ENCODE measurements around the gene EVC. TPM values are rescaled to one million over a fixed set of nuclear protein-coding genes. Genes with fewer than 3 reads are reported as not detected.

EVC gene
- total and polyA plus RNA-seq, 5 experiments from 2014 or later: 0.05 TPM; not detected in 4

GRCh38 chr4:5772528-5773270, 61.7 kb downstream of the EVC start:
- H3K27me3 Mint-ChIP-seq: peaks cover 0 to 16% (median 5%) of the 10 kb centered on the region in 5 donors
- no peak for ATAC-seq
- H3K4me3 Mint-ChIP-seq: no peak overlapping the region
- H3K36me3 Mint-ChIP-seq: peaks cover 0 to 9% (median 4%) of the 10 kb centered on the region in 3 donors
- no peak for DNase-seq
- H3K9me3 Mint-ChIP-seq: peaks cover 10 to 33% (median 15%) of the 10 kb centered on the region in 9 donors
- peaks cover 0 to 2% (median 0%) of the 10 kb centered on the region in 4 donors for H3K4me1 Mint-ChIP-seq
- POLR2A ChIA-PET: no interaction called here
- no peak overlapping the region for H3K27ac Mint-ChIP-seq

DNA sequence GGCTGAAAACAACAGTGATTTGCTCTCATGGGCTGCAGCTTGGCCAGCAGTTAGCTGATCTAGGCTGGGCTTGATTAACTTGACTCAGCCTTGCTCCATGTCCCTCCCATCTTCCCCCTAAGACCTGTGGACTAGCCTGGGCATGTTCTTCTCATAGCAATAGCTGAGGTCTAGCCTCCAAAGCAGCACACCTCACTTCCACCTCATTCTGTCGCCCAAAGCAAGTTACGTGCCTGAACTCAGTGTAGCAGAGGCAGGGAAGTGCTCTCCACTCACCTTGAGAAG, 62.2 kb downstream of the EVC start:
- DNase-seq (no peak), ATAC-seq (no peak)
- POLR2A ChIA-PET: no interaction called here
- Mint-ChIP-seq H3K4me1 (peaks cover 0 to 2% (median 0%) of the 10 kb centered on the region in 4 donors), H3K27ac (no peak overlapping the region), H3K9me3 (peaks cover 10 to 30% (median 15%) of the 10 kb centered on the region in 9 donors), H3K27me3 (peaks cover 0 to 16% (median 5%) of the 10 kb centered on the region in 5 donors), H3K36me3 (peaks cover 0 to 9% (median 4%) of the 10 kb centered on the region in 3 donors), H3K4me3 (no peak overlapping the region)

GRCh38 chr4:5774416-5775036, 63.5 kb downstream of the EVC start:
- ATAC-seq (no peak), DNase-seq (no peak)
- Mint-ChIP-seq H3K36me3 (peaks cover 0 to 9% (median 4%) of the 10 kb centered on the region in 3 donors), H3K27me3 (peaks cover 0 to 12% (median 5%) of the 10 kb centered on the region in 5 donors), H3K4me1 (peaks cover 0 to 2% (median 0%) of the 10 kb centered on the region in 4 donors), H3K27ac (no peak overlapping the region), H3K4me3 (no peak overlapping the region), H3K9me3 (peaks cover 9 to 25% (median 12%) of the 10 kb centered on the region in 9 donors)
- POLR2A ChIA-PET: no interaction called here

- Mint-ChIP-seq H3K9me3 (peaks cover 9 to 28% (median 15%) of the 10 kb centered on the region in 9 donors), H3K4me3 (no peak overlapping the region), H3K36me3 (peaks cover 0 to 9% (median 4%) of the 10 kb centered on the region in 3 donors), H3K27ac (no peak overlapping the region), H3K27me3 (peaks cover 0 to 19% (median 5%) of the 10 kb centered on the region in 5 donors), H3K4me1 (peaks cover 0 to 2% (median 0%) of the 10 kb centered on the region in 4 donors)
- DNase-seq: no peak
- POLR2A ChIA-PET: no interaction called here
- no peak for ATAC-seq
Measured at GRCh38 chr4:5776510-5776909, 65.5 kb downstream of the EVC start.

DNA sequence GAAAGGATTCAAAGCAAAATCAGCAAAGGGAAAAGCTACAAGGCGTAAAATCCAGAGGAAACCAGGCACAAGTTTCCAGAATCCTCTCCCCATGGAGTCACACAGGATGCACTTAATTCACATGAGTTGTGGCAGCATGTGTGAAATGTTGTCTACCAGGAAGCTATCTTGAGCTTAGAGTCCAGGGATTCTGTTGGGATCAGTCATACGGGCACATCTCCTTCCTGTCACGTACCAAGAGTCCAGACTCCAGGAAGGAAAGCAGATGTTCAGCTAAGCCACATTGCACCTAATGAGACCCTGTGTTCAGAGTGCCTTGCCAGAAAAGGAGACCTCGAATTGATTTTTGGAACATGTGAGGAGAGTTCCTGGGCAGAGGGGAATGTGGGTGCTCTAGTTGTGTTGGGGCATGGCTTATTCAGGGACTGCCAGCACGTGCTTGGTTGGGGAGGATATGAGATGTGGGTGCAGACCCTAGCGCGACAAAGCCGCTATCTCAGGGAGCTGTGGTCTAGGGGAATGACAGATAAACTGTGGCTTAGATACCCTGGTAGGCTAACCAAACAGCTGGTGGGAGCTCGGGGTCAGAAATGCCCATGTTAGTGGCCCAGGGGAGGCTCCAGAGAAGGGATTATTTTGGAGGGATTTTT, 70.0 kb downstream of the EVC start:
- Mint-ChIP-seq H3K9me3 (peaks cover 6 to 26% (median 15%) of the 10 kb centered on the region in 9 donors), H3K27ac (no peak overlapping the region), H3K4me3 (no peak overlapping the region), H3K4me1 (no peaks in the 10 kb centered on the region), H3K27me3 (peaks cover 0 to 15% (median 3%) of the 10 kb centered on the region in 5 donors), H3K36me3 (peaks cover 0 to 9% (median 2%) of the 10 kb centered on the region in 3 donors)
- POLR2A ChIA-PET: no interaction called here
- DNase-seq (no peak), ATAC-seq (no peak)

- Mint-ChIP-seq H3K27me3 (peaks cover 0 to 11% (median 3%) of the 10 kb centered on the region in 5 donors), H3K4me1 (no peaks in the 10 kb centered on the region), H3K4me3 (no peak overlapping the region), H3K9me3 (peaks cover under 1 to 20% (median 8%) of the 10 kb centered on the region in 9 donors), H3K36me3 (peaks cover 0 to 3% (median 2%) of the 10 kb centered on the region in 3 donors), H3K27ac (no peak overlapping the region)
- ATAC-seq (no peak), DNase-seq (no peak)
- POLR2A ChIA-PET: no interaction called here
Measured at GRCh38 chr4:5781691-5782090, 70.7 kb downstream of the EVC start.

DNA sequence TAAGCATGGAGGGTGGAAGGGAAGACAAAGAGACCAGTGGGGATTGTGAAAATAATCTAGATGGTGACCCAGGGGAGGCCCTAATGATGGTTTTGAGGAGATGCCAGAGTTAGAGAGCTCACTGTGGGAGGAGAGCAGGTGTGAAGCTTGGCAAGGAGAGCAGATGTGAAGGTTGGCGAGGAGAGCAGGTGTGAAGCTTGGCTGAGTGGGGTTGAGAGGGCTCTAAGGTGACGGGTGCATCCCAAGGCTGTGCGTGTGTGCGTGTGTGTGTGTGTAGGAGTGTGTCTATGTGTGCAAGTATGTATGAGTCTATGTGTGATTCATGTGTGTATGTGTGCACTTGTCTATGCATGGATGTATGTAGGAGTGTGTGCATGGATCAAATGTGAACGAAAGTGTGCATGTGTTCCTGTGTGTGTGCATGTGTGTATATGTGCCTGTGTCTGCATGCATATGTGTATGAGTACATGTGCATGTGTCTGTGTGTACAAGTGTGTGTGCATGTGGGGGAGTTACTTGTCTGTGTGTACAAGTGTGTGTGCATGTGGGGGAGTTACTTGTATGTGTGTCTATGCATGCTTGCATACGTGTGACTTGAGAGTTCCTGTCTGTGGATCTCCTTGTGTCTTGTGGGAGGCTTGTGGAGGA, 72.0 kb downstream of the EVC start:
- ATAC-seq: no peak
- Mint-ChIP-seq H3K27me3 (peaks cover 0 to 11% (median 3%) of the 10 kb centered on the region in 5 donors), H3K27ac (no peak overlapping the region), H3K36me3 (no peaks in the 10 kb centered on the region), H3K4me1 (no peaks in the 10 kb centered on the region), H3K4me3 (no peak overlapping the region), H3K9me3 (peaks cover 0 to 10% (median 0%) of the 10 kb centered on the region in 9 donors)
- DNase-seq: no peak
- POLR2A ChIA-PET: no interaction called here

- no peaks in the 10 kb centered on the region for H3K36me3 Mint-ChIP-seq
- peaks cover 0 to 11% (median 3%) of the 10 kb centered on the region in 5 donors for H3K27me3 Mint-ChIP-seq
- POLR2A ChIA-PET: no interaction called here
- DNase-seq (no peak), ATAC-seq (no peak)
- H3K4me1 Mint-ChIP-seq: no peaks in the 10 kb centered on the region
- H3K27ac Mint-ChIP-seq: no peak overlapping the region
- H3K4me3 Mint-ChIP-seq: no peak overlapping the region
- H3K9me3 Mint-ChIP-seq: peaks cover 0 to 10% (median 0%) of the 10 kb centered on the region in 9 donors
Measured at GRCh38 chr4:5783486-5783885, 72.5 kb downstream of the EVC start.

DNA sequence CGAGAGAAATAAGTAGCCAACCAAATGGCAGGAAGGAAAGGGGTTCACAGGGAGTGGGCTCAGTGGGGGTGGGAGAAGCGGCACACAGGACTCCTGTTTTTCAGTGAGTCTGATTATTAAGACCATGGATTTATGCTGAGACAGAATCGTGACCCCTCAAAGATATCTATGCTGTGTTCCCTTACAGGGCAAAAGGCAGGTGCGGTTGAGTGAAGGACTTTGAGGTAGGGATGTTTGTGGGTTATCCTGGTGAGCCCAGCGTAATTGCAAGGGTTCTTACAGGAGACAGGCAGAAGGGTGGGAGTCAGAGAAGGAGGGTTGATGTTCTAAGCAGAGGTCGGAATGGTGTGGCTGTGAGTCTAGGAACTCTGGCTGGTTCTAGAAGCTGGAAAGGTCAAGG, 73.0 kb downstream of the EVC start:
- ATAC-seq: no peak
- POLR2A ChIA-PET: no interaction called here
- Mint-ChIP-seq H3K36me3 (no peaks in the 10 kb centered on the region), H3K27ac (no peak overlapping the region), H3K9me3 (peaks cover 0 to 10% (median 0%) of the 10 kb centered on the region in 9 donors), H3K27me3 (peaks cover 0 to 11% (median 3%) of the 10 kb centered on the region in 5 donors), H3K4me1 (no peaks in the 10 kb centered on the region), H3K4me3 (no peak overlapping the region)
- no peak for DNase-seq

- POLR2A ChIA-PET: no interaction called here
- Mint-ChIP-seq H3K27me3 (peaks cover 0 to 11% (median 3%) of the 10 kb centered on the region in 5 donors), H3K9me3 (peaks cover 0 to 10% (median 0%) of the 10 kb centered on the region in 9 donors), H3K4me3 (no peak overlapping the region), H3K27ac (no peak overlapping the region), H3K36me3 (no peaks in the 10 kb centered on the region), H3K4me1 (no peaks in the 10 kb centered on the region)
- no peak for ATAC-seq
- DNase-seq: no peak
Measured at GRCh38 chr4:5784960-5785611, 74.1 kb downstream of the EVC start.

- POLR2A ChIA-PET: no interaction called here
- DNase-seq (no peak), ATAC-seq (no peak)
- Mint-ChIP-seq H3K4me3 (no peak overlapping the region), H3K27me3 (peaks cover 0 to 9% (median 3%) of the 10 kb centered on the region in 5 donors), H3K27ac (no peak overlapping the region), H3K4me1 (no peaks in the 10 kb centered on the region), H3K36me3 (no peaks in the 10 kb centered on the region), H3K9me3 (peaks cover 0 to 9% (median 0%) of the 10 kb centered on the region in 9 donors)
Measured at GRCh38 chr4:5785806-5786680, 75.0 kb downstream of the EVC start.

- Mint-ChIP-seq H3K4me3 (no peak overlapping the region), H3K27me3 (peaks cover 0 to 6% (median 0%) of the 10 kb centered on the region in 5 donors), H3K36me3 (no peaks in the 10 kb centered on the region), H3K9me3 (peaks cover 0 to 5% (median 0%) of the 10 kb centered on the region in 9 donors), H3K4me1 (no peaks in the 10 kb centered on the region), H3K27ac (no peak overlapping the region)
- ATAC-seq (no peak), DNase-seq (no peak)
- POLR2A ChIA-PET: no interaction called here
Measured at GRCh38 chr4:5787311-5787710, 76.3 kb downstream of the EVC start.

All from naive thymus-derived CD8-positive, alpha-beta T cell (primary cell).